H1 (cell line): Measurements from ENCODE around the gene NMD3. TPM values are rescaled to one million over a fixed set of nuclear protein-coding genes. Genes with fewer than 3 reads are reported as not detected.

Source experiments
- CTCF ChIA-PET: fragments of 300-600 bp; sonication (Branson Sonifier 250); formaldehyde crosslinking; loops from one replicate; lab custom pipeline; 2021; ENCODE audit not compliant: partially characterized antibody; lab: Charles Lee
- POLR2A ChIA-PET: fragments of 300-600 bp; sonication (Branson Sonifier 250); formaldehyde crosslinking; loops from one replicate; lab custom pipeline; 2021; ENCODE audit warnings: inconsistent platforms; ENCODE audit not compliant: partially characterized antibody; lab: Charles Lee
- DNase-seq, 2 experiments: peaks; one replicate each; pipeline versions ENCODE4 v3.0.0 to v3.0.0-alpha.2; 2010 to 2022; ENCODE audit warnings: low spot score in 2 of 2, low read depth in 1 of 2, mixed read lengths in 1 of 2
- FAIRE-seq: peaks from 2 replicates; lab custom pipeline; 2011; peaks lifted over from hg19 to GRCh38; lab: Jason Lieb, UNC
- H2AFZ ChIP-seq: 2 replicates; pipeline ENCODE4 v1.8.1; 2012; ENCODE audit warnings: low read length, inconsistent platforms
- H2AK5ac ChIP-seq: 2 replicates; pipeline ENCODE4 v1.6.1; 2013; ENCODE audit warnings: low read depth, low read length
- H2BK120ac ChIP-seq: replicated peaks from 2 replicates; pipeline ENCODE3; 2013; ENCODE audit warnings: low read depth, low read length, inconsistent platforms
- H2BK12ac ChIP-seq: 2 replicates; pipeline ENCODE4 v1.6.1; 2013; ENCODE audit warnings: low read depth, low read length
- H2BK15ac ChIP-seq: 2 replicates; pipeline ENCODE4 v1.6.1; 2013; ENCODE audit warnings: low read length
- H2BK20ac ChIP-seq: 2 replicates; pipeline ENCODE4 v1.6.1; 2013; ENCODE audit warnings: low read length
- H2BK5ac ChIP-seq: 2 replicates; pipeline ENCODE4 v1.6.1; 2013; ENCODE audit warnings: low read depth, low read length
- H3K14ac ChIP-seq: 2 replicates; pipeline ENCODE4 v1.6.1; 2013; ENCODE audit warnings: inconsistent platforms; ENCODE audit not compliant: insufficient read length
- H3K18ac ChIP-seq: 2 replicates; pipeline ENCODE4 v1.6.1; 2013; ENCODE audit warnings: low read length; ENCODE audit errors: extremely low read depth
- H3K23ac ChIP-seq: 2 replicates; pipeline ENCODE4 v1.6.1; 2013; ENCODE audit warnings: inconsistent platforms; ENCODE audit not compliant: insufficient read length
- H3K23me2 ChIP-seq: 2 replicates; pipeline ENCODE4 v1.6.1; 2013; ENCODE audit warnings: low read depth, low read length
- H3K27ac ChIP-seq: 2 replicates; pipeline ENCODE4 v1.6.1; 2011; ENCODE audit warnings: low read depth, low read length, inconsistent platforms
- H3K27me3 ChIP-seq, 4 experiments: replicated peaks in 1 of 4; 1 replicate in 1 of 4; 2 replicates in 3 of 4; pipeline versions ENCODE4 v1.6.1 to v1.8.1; 2011 to 2013; ENCODE audit warnings: low read length in 3 of 4, mild to moderate bottlenecking in 3 of 4, inconsistent platforms in 2 of 4, mixed read lengths in 2 of 4, moderate library complexity in 1 of 4; ENCODE audit not compliant: control insufficient read depth in 3 of 4, insufficient read depth in 3 of 4; ENCODE audit errors: extremely low read depth in 1 of 4
- H3K36me3 ChIP-seq, 4 experiments: 2 replicates each; pipeline versions ENCODE4 v1.6.1 to v1.8.1; 2011 to 2013; ENCODE audit warnings: mild to moderate bottlenecking in 4 of 4, low read length in 3 of 4, moderate library complexity in 2 of 4, control low read depth in 1 of 4, inconsistent platforms in 1 of 4; ENCODE audit not compliant: insufficient read depth in 4 of 4, control insufficient read depth in 2 of 4
- H3K4ac ChIP-seq: replicated peaks from 2 replicates; pipeline ENCODE3; 2013; ENCODE audit warnings: low read length, low read depth, mixed read lengths, inconsistent platforms; ENCODE audit not compliant: insufficient read length
- H3K4me1 ChIP-seq, 4 experiments: replicated peaks in 1 of 4; 1 replicate in 1 of 4; 2 replicates in 3 of 4; pipeline versions ENCODE4 v1.6.1 to v1.8.1; 2011 to 2013; ENCODE audit warnings: low read length in 3 of 4, inconsistent platforms in 2 of 4, mixed read lengths in 1 of 4; ENCODE audit not compliant: insufficient read depth in 4 of 4, control insufficient read depth in 3 of 4
- H3K4me2 ChIP-seq, 2 experiments: 2 replicates each; pipeline versions ENCODE4 v1.6.1 to v1.8.1; 2011 to 2013; ENCODE audit warnings: low read depth in 2 of 2, low read length in 2 of 2, control low read depth in 1 of 2, inconsistent platforms in 1 of 2, mild to moderate bottlenecking in 1 of 2; ENCODE audit not compliant: insufficient read depth in 1 of 2
- H3K4me3 ChIP-seq, 4 experiments: fragments of 200-600, 300-600 bp in 1 of 4; sonication (generic), shearing (Covaris generic), sonication (Bioruptor Twin) in 1 of 4; 2 replicates each; pipeline versions ENCODE4 v1.5.1 to v1.8.1; 2011 to 2016; ENCODE audit warnings: low read length in 4 of 4, low read depth in 3 of 4, control low read depth in 2 of 4, inconsistent platforms in 2 of 4, mild to moderate bottlenecking in 2 of 4, mixed read lengths in 1 of 4, moderate library complexity in 1 of 4; ENCODE audit not compliant: insufficient read depth in 2 of 4; ENCODE audit errors: extremely low read depth in 1 of 4
- H3K56ac ChIP-seq: replicated peaks from 2 replicates; pipeline ENCODE3; 2013; ENCODE audit warnings: low read depth, mild to moderate bottlenecking, mixed read lengths, low read length, inconsistent platforms; ENCODE audit not compliant: insufficient read length
- H3K79me1 ChIP-seq: 2 replicates; pipeline ENCODE4 v1.6.1; 2013; ENCODE audit warnings: low read depth, low read length, control low read depth
- H3K79me2 ChIP-seq, 2 experiments: 2 replicates each; pipeline versions ENCODE4 v1.6.1 to v1.8.1; 2012 to 2013; ENCODE audit warnings: low read length in 2 of 2, mild to moderate bottlenecking in 2 of 2, inconsistent platforms in 1 of 2; ENCODE audit not compliant: insufficient read depth in 2 of 2, control insufficient read depth in 1 of 2
- H3K9ac ChIP-seq, 4 experiments: replicated peaks in 1 of 4; 1 replicate in 1 of 4; 2 replicates in 3 of 4; pipeline versions ENCODE4 v1.6.1 to v1.8.1; 2011 to 2013; ENCODE audit warnings: low read depth in 3 of 4, low read length in 3 of 4, control low read depth in 2 of 4, mild to moderate bottlenecking in 2 of 4, moderate library complexity in 2 of 4, inconsistent platforms in 1 of 4; ENCODE audit errors: extremely low read depth in 1 of 4
- H3K9me3 ChIP-seq, 2 experiments: 2 replicates each; pipeline versions ENCODE4 v1.6.1 to v1.8.1; 2012 to 2013; ENCODE audit warnings: mild to moderate bottlenecking in 2 of 2, moderate library complexity in 2 of 2, control low read depth in 1 of 2, inconsistent platforms in 1 of 2, low read depth in 1 of 2, low read length in 1 of 2, mixed read lengths in 1 of 2; ENCODE audit not compliant: insufficient read depth in 2 of 2
- H4K20me1 ChIP-seq, 2 experiments: replicated peaks in 1 of 2; 2 replicates each; pipeline versions ENCODE3 to v1.8.1; 2011 to 2013; ENCODE audit warnings: inconsistent platforms in 2 of 2, low read length in 2 of 2, mild to moderate bottlenecking in 1 of 2; ENCODE audit not compliant: insufficient read depth in 2 of 2, control insufficient read depth in 1 of 2
- H4K5ac ChIP-seq: 2 replicates; pipeline ENCODE4 v1.6.1; 2013; ENCODE audit warnings: low read length, low read depth, mixed read lengths, inconsistent platforms; ENCODE audit not compliant: insufficient read length
- H4K8ac ChIP-seq: 2 replicates; pipeline ENCODE4 v1.8.0; 2013; ENCODE audit warnings: mild to moderate bottlenecking, moderate library complexity, low read length, inconsistent platforms; ENCODE audit not compliant: insufficient read depth; ENCODE audit errors: extremely low read depth
- H4K91ac ChIP-seq: replicated peaks from 2 replicates; pipeline ENCODE3; 2013; ENCODE audit warnings: low read length, mixed read lengths, inconsistent platforms; ENCODE audit not compliant: insufficient read length
- BCL11A ChIP-seq, 2 experiments: IDR thresholded peaks; one replicate each; pipeline ENCODE4 v1.6.1; 2011; ENCODE audit warnings: low read depth in 2 of 2, low read length in 2 of 2, mild to moderate bottlenecking in 2 of 2
- EGR1 ChIP-seq: IDR thresholded peaks from 2 replicates; pipeline ENCODE4 v1.6.1; 2011; ENCODE audit warnings: low read depth, low read length, borderline replicate concordance
- GTF2F1 ChIP-seq: IDR thresholded peaks from 2 replicates; pipeline ENCODE4 v1.6.1; 2012; ENCODE audit warnings: low read depth, low read length, improper control_type of control experiment, borderline replicate concordance
- KDM1A ChIP-seq: fragments of 200-600, 300-600 bp; sonication (generic); IDR thresholded peaks from 2 replicates; pipeline ENCODE4 v1.7.1; 2016; ENCODE audit warnings: mild to moderate bottlenecking, low read length, borderline replicate concordance
- MAFK ChIP-seq: IDR thresholded peaks from 2 replicates; pipeline ENCODE4 v1.6.1; 2012; ENCODE audit warnings: low read depth, mild to moderate bottlenecking, improper control_type of control experiment, low read length
- SAP30 ChIP-seq: fragments of 300-600 bp; sonication (generic); IDR thresholded peaks from 2 replicates; pipeline ENCODE4 v1.7.1; 2012; ENCODE audit warnings: low read length, moderate library complexity, mild to moderate bottlenecking, inconsistent platforms; ENCODE audit not compliant: insufficient read depth, insufficient replicate concordance
- YY1 ChIP-seq: IDR thresholded peaks from 2 replicates; pipeline ENCODE4 v1.6.1; 2011; ENCODE audit warnings: low read depth, mild to moderate bottlenecking, low read length
- WGBS, 2 experiments: shearing (Covaris generic) in 1 of 2; methylation state at CpG; one replicate each; pipeline versions ENCODE4 v1.1.6 to v1.1.7; 2013 to 2015; ENCODE audit warnings: low lambda C conversion rate in 2 of 2, mixed read lengths in 2 of 2, inconsistent platforms in 1 of 2, low coverage in 1 of 2, missing lambda C conversion rate in 1 of 2; ENCODE audit not compliant: insufficient replicate concordance in 2 of 2, insufficient coverage in 1 of 2, insufficient read length in 1 of 2; ENCODE audit errors: extremely low coverage in 1 of 2, missing lambda C conversion rate in 1 of 2; 5-methylcytosine and 5-hydroxymethylcytosine counted together
- long read RNA-seq, 2 experiments: library from RNA in 1 of 2; library from capped mRNA in 1 of 2; stranded (forward); transcript quantifications; one replicate each; pipeline ENCODE4 v2.0.0, GENCODE V29; 2021; ENCODE audit warnings: inconsistent platforms in 1 of 2
- polyA minus RNA-seq, 3 experiments: library from RNA; depleted of rRNA, polyadenylated mRNA; stranded (reverse); fragments of >200 nt; gene quantifications; 1 replicate in 2 of 3; 2 replicates in 1 of 3; pipeline ENCODE4 v1.2.3, GENCODE V29; 2011
- polyA plus RNA-seq, 7 experiments: library from polyadenylated mRNA; depleted of rRNA in 3 of 7; stranded (reverse) in 5 of 7; unstranded in 2 of 7; fragments of >200 nt in 5 of 7; fragments of 200-250 nt in 2 of 7; gene quantifications; 1 replicate in 5 of 7; 2 replicates in 1 of 7; 4 replicates in 1 of 7; pipeline versions ENCODE4 v1.2.1 to v1.2.3, GENCODE V29; 2011 to 2013; ENCODE audit warnings: missing spikeins in 2 of 7, mixed read lengths in 2 of 7
- total RNA-seq: library from RNA; stranded (reverse); fragmentation: NEBNext Ultra II Directional; extraction: Animal tissue kit (Norgen Biotek cat#: 25700); gene quantifications from 2 replicates; pipeline ENCODE4 v1.2.1, GENCODE V29; 2021

Gene NMD3
- total RNA-seq: 64.2 and 67.7 TPM in 2 replicates
- 8.0 and 12.1 TPM in 2 replicates for polyA plus RNA-seq (2011; rRNA removed)
- polyA plus RNA-seq (2011; cell fraction: cytosol; rRNA removed): 24.4 TPM
- polyA plus RNA-seq (2011; cell fraction: nucleus; rRNA removed): 17.6 TPM
- polyA plus RNA-seq (2012, experiment 1 of 2): 31.4 to 50.1 TPM (median 38.1 TPM) in 4 replicates
- polyA plus RNA-seq (2012, experiment 2 of 2): 2.4 TPM
- polyA plus RNA-seq (2013, experiment 1 of 2): 30.7 TPM
- 29.9 TPM for polyA plus RNA-seq (2013, experiment 2 of 2)
- 74.3 and 119 TPM in 2 replicates for polyA minus RNA-seq (2011; rRNA and poly(A)+ RNA removed)
- 34.7 TPM for polyA minus RNA-seq (2011; cell fraction: cytosol; rRNA and poly(A)+ RNA removed)
- polyA minus RNA-seq (2011; cell fraction: nucleus; rRNA and poly(A)+ RNA removed): 61.5 TPM
- long read RNA-seq, experiment 1, transcript NMD3-201 (16 exons, 3,049 nt): major isoform, 8 of 63 reads
- long read RNA-seq, experiment 1, partial matches to known transcripts: 46 of 63 reads
- long read RNA-seq, experiment 1, other reads (novel, unspliced or antisense): 8 of 63 reads
- long read RNA-seq, experiment 2, transcript NMD3-201 (16 exons, 3,049 nt): major isoform, 27 of 42 reads
- long read RNA-seq, experiment 2, partial matches to known transcripts: 7 of 42 reads
- long read RNA-seq, experiment 2, other reads (novel, unspliced or antisense): 8 of 42 reads

DNA sequence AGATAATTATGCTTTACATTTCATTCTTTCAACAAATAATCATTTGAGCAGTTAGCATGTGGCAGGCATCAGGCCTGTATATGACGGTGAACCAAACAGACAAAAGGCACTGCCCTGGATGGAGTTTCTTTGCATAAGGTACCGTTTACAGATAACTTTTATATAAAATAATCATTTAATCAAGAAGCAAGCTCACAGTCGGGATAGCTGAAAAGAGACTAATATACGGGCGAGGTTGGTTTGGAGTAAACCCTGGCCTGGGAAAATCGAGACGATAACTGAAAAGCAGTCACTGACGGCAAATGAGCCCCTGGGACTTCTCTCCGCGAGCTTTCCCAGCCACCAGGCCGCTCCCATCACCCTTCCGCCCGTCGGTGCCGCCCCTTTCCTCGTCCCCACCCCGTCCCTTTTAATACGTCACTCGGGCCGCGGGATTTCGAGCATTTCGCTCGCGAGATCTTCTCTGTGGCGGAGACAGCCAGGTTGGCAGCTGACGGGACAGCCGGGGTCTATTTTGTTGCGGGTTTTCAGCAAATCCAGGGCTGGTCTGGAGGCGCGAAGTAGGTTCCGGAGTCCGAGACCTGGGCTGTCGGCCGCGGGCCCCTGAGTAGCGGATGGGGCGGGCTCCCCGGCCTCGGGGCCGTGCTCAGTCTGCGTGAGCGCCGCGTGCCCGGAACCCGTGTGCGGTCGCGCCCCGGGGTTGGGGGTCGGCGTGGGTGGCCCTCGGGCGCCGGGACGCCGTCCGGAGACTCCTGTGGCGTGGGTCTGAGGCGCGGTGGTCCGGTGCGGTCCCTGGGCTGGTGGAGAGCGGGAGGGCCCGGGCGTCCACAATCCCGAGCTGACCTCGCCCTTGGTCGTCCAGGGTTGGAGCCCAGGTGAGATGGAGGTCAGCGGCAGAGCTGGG, at the start of gene NMD3:
Gene NMD3 (plus strand): TSS at position 462 of the 904 bp plus-strand sequence. CDS start 703 bp downstream, outside the sequence.
- Histone ChIP-seq H4K5ac (peak within 1 kb of the TSS; percentile 28), H3K18ac (no peak within 1 kb of the TSS), H3K79me2 (peaks cover 12 to 46% of the 10 kb centered on the region in 2 experiments), H2BK20ac (no peak within 1 kb of the TSS), H4K91ac (no peak within 1 kb of the TSS), H3K4ac (peak within 1 kb of the TSS; percentile 80), H2BK12ac (no peak within 1 kb of the TSS), H4K20me1 (peaks cover 0 to 3% of the 10 kb centered on the region in 2 experiments), H3K23me2 (peaks cover 4% of the 10 kb centered on the region; the same call in 1 of the 2 replicates), H3K56ac (no peak within 1 kb of the TSS), H3K9me3 (no peaks in the 10 kb centered on the region), H2BK5ac (peak within 1 kb of the TSS; percentile 58; the same call in 1 of the 2 replicates), H3K79me1 (no peaks in the 10 kb centered on the region), H3K36me3 (peaks cover 0 to 17% (median 1%) of the 10 kb centered on the region in 4 experiments; a peak in 2 of 8 replicates), H3K23ac (no peak within 1 kb of the TSS), H3K27me3 (no peaks in the 10 kb centered on the region), H4K8ac (peak within 1 kb of the TSS; percentile 95), H2AFZ (peak within 1 kb of the TSS; percentile 78; the same call in 1 of the 2 replicates), H2BK120ac (no peak within 1 kb of the TSS), H2AK5ac (no peak within 1 kb of the TSS), H2BK15ac (no peak within 1 kb of the TSS), H3K4me1 (peaks cover 0 to 3% (median 0%) of the 10 kb centered on the region in 4 experiments; a peak in 2 of 7 replicates), H3K4me2 (peak within 1 kb of the TSS; percentile 55 to 70), H3K14ac (no peak within 1 kb of the TSS), H3K27ac (peak within 1 kb of the TSS; percentile 60; the same call in 1 of the 2 replicates), H3K9ac (peak within 1 kb of the TSS; percentile 73 to 94 (median 79)), H3K4me3 (peak within 1 kb of the TSS; percentile 77 to 95 (median 90))
- POLR2A ChIA-PET: interaction anchor here (0.7 to 2.5 kb wide), 10 partner anchors 7 to 655 kb away, joined by 3 to 15 read pairs (median 3); partner anchors contain the start of gene KPNA4
- 6% methylated on average over 42 of the region's 71 CpGs; no CpG with 5 or more reads in 1 of the 2 experiments for WGBS, 2 experiments
- FAIRE-seq (no peak), DNase-seq (peak; percentile 67 to 98)
- CTCF ChIA-PET: interaction anchor here (0.6 to 1.9 kb wide), 5 partner anchors 28 to 1899 kb away, joined by 3 to 5 read pairs (median 3); no protein-coding TSS in a partner anchor
- TF ChIP-seq BCL11A (IDR thresholded peaks at IDR 0.05; ENCODE audit: low read depth in 2 of 2, low read length in 2 of 2) (no peak), SAP30 (no peak), YY1 (no peak), GTF2F1 (0 out of 2 replicates have a peak, but pooled peaks have one; percentile 51), MAFK (no peak), KDM1A (no peak), EGR1 (no peak)
